LHCN-M2 (cell line): ENCODE data around the gene ANGPTL4. TPM values are rescaled to one million over a fixed set of nuclear protein-coding genes. Genes with fewer than 3 reads are reported as not detected.
"Not testable (repeated sequence)": the region's sequence is repeated elsewhere in the genome, so short reads cannot be mapped to it uniquely, and the experiment has no call there.

ENCODE experiments used
- DNase-seq: peaks from one replicate; pipeline ENCODE4 v3.0.0-alpha.2; 2012; ENCODE audit warnings: low read depth
- total RNA-seq: library from RNA; depleted of rRNA; stranded (reverse); fragments of >200 nt; gene quantifications from 2 replicates; pipeline ENCODE4 v1.2.3, GENCODE V29; 2014

Gene ANGPTL4
- total RNA-seq, 1 experiment from 2014 or later: 48.7 TPM

- no peak for DNase-seq
Measured at GRCh38 chr19:8333767-8334457, 30.0 kb upstream of the ANGPTL4 start.

- DNase-seq: peak; percentile 74
Measured at GRCh38 chr19:8334458-8335342, 29.3 kb upstream of the ANGPTL4 start.

GRCh38 chr19:8335343-8336071 is 28.4 kb upstream of the ANGPTL4 start:
- no peak for DNase-seq

GRCh38 chr19:8336072-8336569 is 27.8 kb upstream of the ANGPTL4 start:
- no peak for DNase-seq

- no peak for DNase-seq
Measured at GRCh38 chr19:8336660-8337059, 27.3 kb upstream of the ANGPTL4 start.

- no peak for DNase-seq
Measured at GRCh38 chr19:8337728-8338127, 26.2 kb upstream of the ANGPTL4 start.

- DNase-seq: no peak
Measured at GRCh38 chr19:8338835-8339234, 25.1 kb upstream of the ANGPTL4 start.

- no peak for DNase-seq
Measured at GRCh38 chr19:8340341-8341096, 23.4 kb upstream of the ANGPTL4 start.

- not testable (repeated sequence) for DNase-seq
Measured at GRCh38 chr19:8341504-8341903, 22.5 kb upstream of the ANGPTL4 start.

- no peak for DNase-seq
Measured at GRCh38 chr19:8342316-8342683, 21.7 kb upstream of the ANGPTL4 start.

- peak; percentile 79 for DNase-seq
Measured at GRCh38 chr19:8342684-8343482, 21.1 kb upstream of the ANGPTL4 start, which contains the start of gene KANK3. Gene KANK3, minus strand, starts transcription at chr19:8343262. Its CDS starts 5,434 bp downstream, at chr19:8337828.

- DNase-seq: no peak
Measured at GRCh38 chr19:8343483-8343844, 20.5 kb upstream of the ANGPTL4 start.

- not testable (repeated sequence) for DNase-seq
Measured at GRCh38 chr19:8349629-8350372, 14.2 kb upstream of the ANGPTL4 start.

- DNase-seq: no peak
Measured at GRCh38 chr19:8352134-8352827, 11.7 kb upstream of the ANGPTL4 start.

GRCh38 chr19:8352845-8353244 is 11.1 kb upstream of the ANGPTL4 start:
- not testable (repeated sequence) for DNase-seq

- peak; percentile 100 for DNase-seq
Measured at GRCh38 chr19:8355631-8356402, 8.1 kb upstream of the ANGPTL4 start.

GRCh38 chr19:8357007-8357521 is 6.9 kb upstream of the ANGPTL4 start:
- DNase-seq: peak; percentile 80

GRCh38 chr19:8358948-8359347 is 5.0 kb upstream of the ANGPTL4 start:
- no peak for DNase-seq
